Fibroblast of pulmonary artery (primary cell): ENCODE measurements around the gene GRK6.

Source experiments
- DNase-seq: peaks from one replicate; pipeline ENCODE4 v3.0.0-alpha.2; 2010; ENCODE audit warnings: low read depth
- H3K4me3 ChIP-seq: replicated peaks from 2 replicates; pipeline ENCODE4 v1.5.1; 2011; ENCODE audit warnings: low read depth, mild to moderate bottlenecking, control low read depth, low read length, moderate library complexity
- TF ChIP-seq, protein P1 (sequence below): IDR thresholded peaks from 2 replicates; pipeline ENCODE4 v1.5.1; 2011; ENCODE audit warnings: mild to moderate bottlenecking, control low read depth, low read length, inconsistent platforms; ENCODE audit errors: missing control alignments

The GRK6 gene

DNA sequence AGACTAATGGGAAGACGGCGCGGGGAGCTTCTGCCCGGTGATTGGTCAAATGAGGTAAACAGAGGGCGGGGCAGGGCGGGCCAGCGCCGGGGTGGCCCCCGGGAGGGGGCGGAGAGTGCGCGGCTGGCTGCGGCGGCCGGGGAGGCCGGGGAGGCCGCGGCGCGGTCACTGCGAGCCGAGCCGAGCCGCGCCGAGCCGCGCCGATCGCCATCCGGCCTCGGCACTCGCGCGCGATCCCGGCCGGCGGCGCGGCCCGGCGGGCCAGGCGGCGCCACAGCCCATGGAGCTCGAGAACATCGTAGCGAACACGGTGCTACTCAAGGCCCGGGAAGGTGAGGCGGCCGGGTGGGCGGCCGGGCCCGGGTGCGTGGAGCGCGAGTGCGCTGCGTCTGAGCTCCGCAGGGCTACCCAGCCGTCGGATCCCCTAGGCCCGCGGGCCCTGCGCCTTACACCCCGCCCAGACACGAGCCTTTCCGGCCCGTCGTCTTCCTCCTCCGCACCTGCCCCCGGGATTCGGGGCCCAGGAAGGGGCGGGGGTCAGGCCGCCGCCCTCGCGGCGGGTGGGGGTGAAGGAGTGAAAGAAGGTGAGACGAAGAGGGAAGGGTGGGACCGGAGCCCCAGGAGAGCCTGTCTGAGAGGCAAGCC, at the start of gene GRK6:
GRK6 (plus strand) TSS at position 111 of the 645 bp plus-strand sequence; CDS start at position 281, 170 bp downstream.
- TF ChIP-seq, protein P1, sequence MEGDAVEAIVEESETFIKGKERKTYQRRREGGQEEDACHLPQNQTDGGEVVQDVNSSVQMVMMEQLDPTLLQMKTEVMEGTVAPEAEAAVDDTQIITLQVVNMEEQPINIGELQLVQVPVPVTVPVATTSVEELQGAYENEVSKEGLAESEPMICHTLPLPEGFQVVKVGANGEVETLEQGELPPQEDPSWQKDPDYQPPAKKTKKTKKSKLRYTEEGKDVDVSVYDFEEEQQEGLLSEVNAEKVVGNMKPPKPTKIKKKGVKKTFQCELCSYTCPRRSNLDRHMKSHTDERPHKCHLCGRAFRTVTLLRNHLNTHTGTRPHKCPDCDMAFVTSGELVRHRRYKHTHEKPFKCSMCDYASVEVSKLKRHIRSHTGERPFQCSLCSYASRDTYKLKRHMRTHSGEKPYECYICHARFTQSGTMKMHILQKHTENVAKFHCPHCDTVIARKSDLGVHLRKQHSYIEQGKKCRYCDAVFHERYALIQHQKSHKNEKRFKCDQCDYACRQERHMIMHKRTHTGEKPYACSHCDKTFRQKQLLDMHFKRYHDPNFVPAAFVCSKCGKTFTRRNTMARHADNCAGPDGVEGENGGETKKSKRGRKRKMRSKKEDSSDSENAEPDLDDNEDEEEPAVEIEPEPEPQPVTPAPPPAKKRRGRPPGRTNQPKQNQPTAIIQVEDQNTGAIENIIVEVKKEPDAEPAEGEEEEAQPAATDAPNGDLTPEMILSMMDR = no peak
- no peak for DNase-seq
- H3K4me3 ChIP-seq = peak within 1 kb of the TSS; percentile 72

DNA sequence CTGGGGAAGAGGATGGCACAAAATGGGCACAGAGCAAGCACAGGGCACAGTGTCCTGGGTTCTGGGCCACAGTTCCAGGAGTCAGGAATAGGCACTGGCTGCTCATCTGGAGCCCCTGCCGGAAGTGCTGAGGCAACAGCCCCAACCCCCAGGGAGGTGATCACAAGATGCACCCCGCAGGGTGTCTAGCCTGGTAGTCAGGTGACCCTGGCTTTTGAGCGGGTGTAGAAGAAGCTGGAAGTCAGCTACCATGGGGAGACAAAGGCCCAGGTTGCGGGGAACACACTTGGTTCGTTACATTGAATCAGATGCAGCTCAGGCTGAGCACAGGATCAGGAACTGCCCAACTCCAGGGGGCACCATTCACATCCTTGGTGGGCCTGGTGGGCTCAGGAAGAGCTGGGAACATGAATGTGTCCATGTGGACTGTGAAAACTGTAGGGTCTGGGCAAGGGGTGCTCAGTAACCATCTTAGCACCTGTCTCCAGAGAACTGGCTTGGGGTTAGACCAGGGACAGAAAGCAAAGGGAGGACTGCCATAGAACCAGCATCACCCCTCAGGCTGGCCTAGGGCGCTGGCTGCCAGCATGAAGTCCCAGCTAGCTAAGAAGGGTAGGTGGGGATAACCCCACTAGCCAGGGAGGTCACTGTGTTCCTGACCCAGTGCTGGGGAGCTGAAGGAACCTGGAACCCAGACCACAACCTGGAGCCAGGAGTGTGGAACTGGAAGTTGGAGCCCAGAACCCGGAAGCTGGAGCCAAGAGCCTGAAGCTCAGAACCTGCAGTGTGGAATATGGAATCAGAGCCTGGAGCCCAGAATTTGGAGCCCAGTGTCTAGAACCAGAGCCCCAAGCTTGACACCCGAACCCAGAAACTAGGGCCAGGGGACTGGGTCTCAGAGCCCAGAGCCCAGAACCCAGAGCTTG, 48.4 kb upstream of the GRK6 start:
- H3K4me3 ChIP-seq = no peak overlapping the region
- DNase-seq = no peak
- TF ChIP-seq, protein P1 = no peak

DNA sequence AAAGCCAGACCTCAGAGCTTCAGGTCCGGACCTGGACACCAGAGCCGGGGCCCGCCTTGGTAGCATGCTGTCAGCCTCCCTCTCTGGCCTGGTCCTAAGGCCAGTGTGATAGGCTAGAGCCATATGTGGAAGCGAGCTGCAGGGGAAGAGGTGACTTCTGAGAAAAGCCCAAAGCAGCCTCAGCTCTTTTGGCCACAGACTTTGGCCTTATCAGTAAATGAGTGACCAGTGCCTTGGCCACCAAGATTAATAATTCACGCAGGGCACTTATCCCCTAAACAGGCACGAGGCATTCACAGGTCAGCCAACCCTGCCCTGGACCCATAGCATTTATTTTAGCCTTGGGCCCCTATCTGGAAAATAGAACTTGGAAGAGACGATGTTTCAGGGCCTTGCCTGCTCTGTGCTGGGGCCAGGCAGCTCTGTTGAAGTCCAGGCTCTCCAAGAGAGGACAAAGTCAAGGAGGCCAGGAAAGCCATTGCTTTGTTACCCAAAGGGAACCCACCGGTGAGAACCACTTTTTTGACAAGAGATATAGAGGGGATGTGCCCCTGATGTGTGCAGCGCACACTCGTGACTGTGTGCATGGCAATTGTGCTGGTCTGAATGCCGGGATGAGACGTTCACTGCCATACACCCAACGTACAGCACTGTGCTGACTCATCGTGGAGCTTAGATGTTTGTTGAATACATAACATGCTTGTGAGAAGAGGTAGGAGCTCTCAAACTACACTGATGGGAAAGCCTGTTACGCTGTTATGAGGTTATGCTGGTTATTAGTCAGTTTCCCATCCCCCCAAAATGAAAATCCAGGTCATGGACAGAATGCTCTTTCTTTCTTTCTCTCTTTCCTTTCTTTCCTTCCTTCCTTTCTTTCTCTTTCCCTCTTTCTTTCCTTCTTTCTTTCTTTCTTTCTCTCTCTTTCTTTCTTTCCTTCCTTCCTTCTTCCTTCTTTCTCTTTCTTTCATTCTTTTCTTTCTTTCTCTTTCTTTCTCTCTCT, 47.3 kb upstream of the GRK6 start:
- TF ChIP-seq, protein P1 = no peak

DNA sequence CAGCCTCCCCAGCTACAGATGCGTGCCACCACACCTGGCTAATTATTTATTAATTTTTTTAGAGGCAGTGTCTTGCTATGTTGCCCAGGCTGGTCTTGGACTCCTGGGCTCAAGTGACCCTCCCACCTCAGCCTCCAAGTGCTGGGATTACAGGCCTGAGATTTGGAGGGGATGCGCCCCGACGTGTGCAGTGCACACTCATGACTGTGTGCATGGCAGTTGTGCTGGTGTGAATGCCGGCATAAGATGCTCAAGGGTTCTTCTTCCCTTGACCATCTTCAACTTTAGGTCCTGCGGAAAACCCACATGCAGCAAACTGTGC, 45.7 kb upstream of the GRK6 start:
- TF ChIP-seq, protein P1 = no peak
- H3K4me3 ChIP-seq = no peak overlapping the region
- DNase-seq = no peak

More for the DNA sequence above, 47.3 kb upstream of the GRK6 start:
- peak; percentile 70 for DNase-seq
- no peak overlapping the region for H3K4me3 ChIP-seq

DNA sequence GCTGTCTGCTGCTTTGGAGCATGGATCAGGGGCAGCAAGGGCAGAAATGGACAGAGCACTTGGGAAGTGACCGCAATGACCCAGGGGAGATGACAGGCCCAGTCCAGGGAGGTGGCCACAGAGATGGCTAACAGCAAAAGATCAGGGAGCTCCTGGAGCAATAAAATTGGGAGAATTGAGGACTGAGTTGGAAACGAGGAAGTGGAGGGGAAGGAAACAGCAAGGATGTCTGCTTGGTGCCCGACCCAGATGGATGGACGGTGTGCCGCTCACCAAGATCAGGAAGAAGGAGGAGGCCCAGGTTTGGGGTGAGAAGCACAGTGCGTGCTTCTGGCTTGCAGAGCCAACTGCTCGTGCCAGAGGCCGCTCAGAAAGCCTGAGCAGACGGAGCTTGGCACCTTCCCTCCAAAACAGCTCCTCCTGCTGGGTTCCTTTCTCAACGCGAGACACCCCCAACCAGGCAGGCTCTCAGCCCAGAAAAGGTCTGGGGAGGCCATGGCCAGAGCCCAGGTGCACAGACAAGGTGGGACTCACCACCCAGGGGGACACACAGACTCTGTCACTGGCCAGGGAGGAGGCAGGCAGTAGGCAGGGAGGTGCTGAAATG, 44.0 kb upstream of the GRK6 start:
- DNase-seq = peak; percentile 49
- TF ChIP-seq, protein P1 = peak; percentile 44

DNA sequence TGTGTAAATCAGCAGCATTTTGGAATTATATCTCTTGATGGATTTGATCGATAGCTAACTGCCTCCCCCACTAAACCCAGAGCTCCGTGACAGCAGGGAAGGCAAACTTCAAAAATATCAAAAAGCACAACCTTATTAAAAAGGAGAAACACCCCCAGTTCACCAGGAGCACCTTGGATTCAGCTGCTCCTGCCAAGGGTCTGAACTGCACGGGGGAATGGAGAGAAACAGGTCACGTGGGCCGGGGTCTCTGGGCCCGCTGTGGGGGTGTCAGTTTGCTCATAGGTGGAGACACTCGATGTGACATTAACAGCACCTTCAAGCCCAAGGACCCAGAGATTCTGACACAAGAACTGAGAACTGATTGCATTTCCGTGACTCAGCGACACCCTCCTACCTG, 43.3 kb upstream of the GRK6 start:
- TF ChIP-seq, protein P1 = no peak
- no peak overlapping the region for H3K4me3 ChIP-seq
- no peak for DNase-seq

More for the DNA sequence above, 44.0 kb upstream of the GRK6 start:
- H3K4me3 ChIP-seq = no peak overlapping the region
